ENCODE results near the gene KCNC4.

The KCNC4 gene

GRCh38 chr1:110229348-110230001 is 19.4 kb downstream of the KCNC4 start:
- no peak for DNase-seq (ENCODE audit: low read depth in 2 of 2, low spot score in 1 of 2)

GRCh38 chr1:110230381-110231199 is 20.5 kb downstream of the KCNC4 start:
- DNase-seq (ENCODE audit: low read depth in 2 of 2, low spot score in 1 of 2), result no peak

- DNase-seq (ENCODE audit: low read depth in 2 of 2, low spot score in 1 of 2), result no peak
Measured at GRCh38 chr1:110233861-110234260, 23.7 kb downstream of the KCNC4 start.

- DNase-seq (ENCODE audit: low read depth in 2 of 2, low spot score in 1 of 2), result no peak
Measured at GRCh38 chr1:110234691-110235090, 24.6 kb downstream of the KCNC4 start.

- no peak for DNase-seq (ENCODE audit: low read depth in 2 of 2, low spot score in 1 of 2)
Measured at GRCh38 chr1:110235181-110235833, 25.2 kb downstream of the KCNC4 start.

- no peak for DNase-seq (ENCODE audit: low read depth in 2 of 2, low spot score in 1 of 2)
Measured at GRCh38 chr1:110235834-110236682, 25.9 kb downstream of the KCNC4 start.

- DNase-seq (ENCODE audit: low read depth in 2 of 2, low spot score in 1 of 2), result no peak
Measured at GRCh38 chr1:110237386-110238152, 27.5 kb downstream of the KCNC4 start.

GRCh38 chr1:110239441-110240430 is 29.6 kb downstream of the KCNC4 start:
- DNase-seq (ENCODE audit: low read depth in 2 of 2, low spot score in 1 of 2), result no peak

- DNase-seq (ENCODE audit: low read depth in 2 of 2, low spot score in 1 of 2), result no peak
Measured at GRCh38 chr1:110240476-110241210, 30.5 kb downstream of the KCNC4 start.

GRCh38 chr1:110241516-110241915 is 31.4 kb downstream of the KCNC4 start:
- DNase-seq (ENCODE audit: low read depth in 2 of 2, low spot score in 1 of 2), result no peak

- DNase-seq (ENCODE audit: low read depth in 2 of 2, low spot score in 1 of 2), result no peak
Measured at GRCh38 chr1:110242062-110242461, 31.9 kb downstream of the KCNC4 start.

- DNase-seq (ENCODE audit: low read depth in 2 of 2, low spot score in 1 of 2), result no peak
Measured at GRCh38 chr1:110242731-110243130, 32.6 kb downstream of the KCNC4 start.

GRCh38 chr1:110243146-110243545 is 33.0 kb downstream of the KCNC4 start:
- DNase-seq (ENCODE audit: low read depth in 2 of 2, low spot score in 1 of 2), result no peak

GRCh38 chr1:110243574-110243973 is 33.5 kb downstream of the KCNC4 start:
- no peak for DNase-seq (ENCODE audit: low read depth in 2 of 2, low spot score in 1 of 2)

GRCh38 chr1:110245876-110246620 is 35.9 kb downstream of the KCNC4 start:
- no peak for DNase-seq (ENCODE audit: low read depth in 2 of 2, low spot score in 1 of 2)

GRCh38 chr1:110248746-110249145 is 38.6 kb downstream of the KCNC4 start:
- no peak for DNase-seq (ENCODE audit: low read depth in 2 of 2, low spot score in 1 of 2)

GRCh38 chr1:110249256-110249655 is 39.1 kb downstream of the KCNC4 start:
- no peak for DNase-seq (ENCODE audit: low read depth in 2 of 2, low spot score in 1 of 2)

GRCh38 chr1:110250008-110250407 is 39.9 kb downstream of the KCNC4 start:
- DNase-seq (ENCODE audit: low read depth in 2 of 2, low spot score in 1 of 2), result no peak
